NCI-H510A (cell line): ENCODE measurements around the gene HOMEZ.
"Not testable (repeated sequence)": the region's sequence is repeated elsewhere in the genome, so short reads cannot be mapped to it uniquely, and the experiment has no call there.

Experiments
- DNase-seq: peaks from one replicate; lab custom pipeline; 2025; lab: John Stamatoyannopoulos, UW

Gene HOMEZ, protein sequence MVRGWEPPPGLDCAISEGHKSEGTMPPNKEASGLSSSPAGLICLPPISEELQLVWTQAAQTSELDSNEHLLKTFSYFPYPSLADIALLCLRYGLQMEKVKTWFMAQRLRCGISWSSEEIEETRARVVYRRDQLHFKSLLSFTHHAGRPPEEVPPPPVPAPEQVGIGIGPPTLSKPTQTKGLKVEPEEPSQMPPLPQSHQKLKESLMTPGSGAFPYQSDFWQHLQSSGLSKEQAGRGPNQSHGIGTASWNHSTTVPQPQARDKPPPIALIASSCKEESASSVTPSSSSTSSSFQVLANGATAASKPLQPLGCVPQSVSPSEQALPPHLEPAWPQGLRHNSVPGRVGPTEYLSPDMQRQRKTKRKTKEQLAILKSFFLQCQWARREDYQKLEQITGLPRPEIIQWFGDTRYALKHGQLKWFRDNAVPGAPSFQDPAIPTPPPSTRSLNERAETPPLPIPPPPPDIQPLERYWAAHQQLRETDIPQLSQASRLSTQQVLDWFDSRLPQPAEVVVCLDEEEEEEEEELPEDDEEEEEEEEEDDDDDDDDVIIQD

GRCh38 chr14:23286020-23286901 lies at the start of gene HOMEZ:
Gene HOMEZ (minus strand): TSS chr14:23286132. CDS start chr14:23285952, 180 bp downstream.
- DNase-seq: peak; percentile 95

DNA sequence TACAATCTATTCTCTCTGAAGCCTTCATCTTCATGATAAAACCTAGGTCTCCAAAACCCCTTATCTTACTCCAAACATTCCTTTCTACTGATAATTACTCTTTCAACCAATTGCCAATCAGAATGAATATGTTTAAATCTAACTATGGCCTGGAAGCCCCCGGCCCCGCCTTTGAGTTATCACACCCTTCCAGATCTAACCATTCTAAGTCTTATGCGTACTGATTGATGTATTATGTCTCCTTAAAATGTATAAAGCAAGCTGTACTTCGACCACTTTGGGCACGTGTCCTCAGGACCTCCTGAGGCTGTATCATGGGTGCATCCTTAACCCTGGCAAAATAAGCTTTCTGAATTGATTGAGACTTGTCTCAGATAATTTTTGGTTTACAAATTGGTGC lies 49.7 kb upstream of the HOMEZ start:
- no peak for DNase-seq

GRCh38 chr14:23327947-23328744 lies 42.2 kb upstream of the HOMEZ start:
- no peak for DNase-seq

GRCh38 chr14:23326491-23327332 lies 40.8 kb upstream of the HOMEZ start:
- DNase-seq: no peak

DNA sequence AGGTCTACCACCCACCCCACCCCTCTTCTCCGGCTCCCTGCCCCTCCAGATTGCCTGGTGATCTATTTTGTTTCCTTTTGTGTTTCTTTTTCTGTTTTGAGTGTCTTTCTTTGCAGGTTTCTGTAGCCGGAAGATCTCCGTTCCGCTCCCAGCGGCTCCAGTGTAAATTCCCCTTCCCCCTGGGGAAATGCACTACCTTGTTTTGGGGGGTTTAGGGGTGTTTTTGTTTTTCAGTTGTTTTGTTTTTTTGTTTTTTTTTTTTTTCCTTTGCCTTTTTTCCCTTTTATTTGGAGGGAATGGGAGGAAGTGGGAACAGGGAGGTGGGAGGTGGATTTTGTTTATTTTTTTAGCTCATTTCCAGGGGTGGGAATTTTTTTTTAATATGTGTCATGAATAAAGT lies 39.8 kb upstream of the HOMEZ start:
- not testable (repeated sequence) for DNase-seq

DNA sequence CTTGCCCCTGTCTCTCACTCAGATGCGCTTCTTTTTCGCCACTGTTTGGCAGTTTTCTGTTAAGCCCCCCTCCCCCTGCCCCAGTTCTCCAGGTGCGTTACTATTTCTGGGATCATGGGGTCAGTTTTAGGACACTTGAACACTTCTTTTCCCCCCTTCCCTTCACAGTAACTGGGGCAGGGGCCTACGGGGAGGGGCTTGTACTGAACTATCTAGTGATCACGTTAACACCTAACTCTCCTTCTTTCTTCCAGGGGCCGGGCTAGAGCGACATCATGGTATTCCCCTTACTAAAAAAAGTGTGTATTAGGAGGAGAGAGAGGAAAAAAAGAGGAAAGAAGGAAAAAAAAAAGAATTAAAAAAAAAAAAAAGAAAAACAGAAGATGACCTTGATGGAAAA lies 39.1 kb upstream of the HOMEZ start:
- DNase-seq: no peak

- no peak for DNase-seq
These were observed 38.5 kb upstream of the HOMEZ start for GRCh38 chr14:23324455-23324846.

DNA sequence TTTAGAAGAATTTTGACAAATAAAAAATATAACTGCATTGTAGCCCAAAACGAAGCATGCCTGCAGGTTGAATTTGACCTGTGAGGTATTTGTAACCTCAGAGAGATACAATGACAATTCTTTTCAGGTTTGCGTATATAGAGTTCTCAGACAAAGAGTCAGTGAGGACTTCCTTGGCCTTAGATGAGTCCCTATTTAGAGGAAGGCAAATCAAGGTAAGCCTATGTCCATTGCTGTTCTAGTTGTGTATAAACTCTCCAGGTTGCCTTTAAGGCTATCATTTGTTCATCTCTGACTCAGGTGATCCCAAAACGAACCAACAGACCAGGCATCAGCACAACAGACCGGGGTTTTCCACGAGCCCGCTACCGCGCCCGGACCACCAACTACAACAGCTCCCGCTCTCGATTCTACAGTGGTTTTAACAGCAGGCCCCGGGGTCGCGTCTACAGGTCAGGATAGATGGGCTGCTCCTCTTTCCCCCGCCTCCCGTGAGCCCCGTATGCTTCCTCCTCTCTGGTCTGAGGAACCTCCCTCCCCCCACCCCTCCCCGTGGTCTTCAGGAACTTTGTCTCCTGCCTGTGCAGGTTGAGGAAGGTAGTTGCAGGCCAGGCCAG lies 38.0 kb upstream of the HOMEZ start:
- DNase-seq: no peak

DNA sequence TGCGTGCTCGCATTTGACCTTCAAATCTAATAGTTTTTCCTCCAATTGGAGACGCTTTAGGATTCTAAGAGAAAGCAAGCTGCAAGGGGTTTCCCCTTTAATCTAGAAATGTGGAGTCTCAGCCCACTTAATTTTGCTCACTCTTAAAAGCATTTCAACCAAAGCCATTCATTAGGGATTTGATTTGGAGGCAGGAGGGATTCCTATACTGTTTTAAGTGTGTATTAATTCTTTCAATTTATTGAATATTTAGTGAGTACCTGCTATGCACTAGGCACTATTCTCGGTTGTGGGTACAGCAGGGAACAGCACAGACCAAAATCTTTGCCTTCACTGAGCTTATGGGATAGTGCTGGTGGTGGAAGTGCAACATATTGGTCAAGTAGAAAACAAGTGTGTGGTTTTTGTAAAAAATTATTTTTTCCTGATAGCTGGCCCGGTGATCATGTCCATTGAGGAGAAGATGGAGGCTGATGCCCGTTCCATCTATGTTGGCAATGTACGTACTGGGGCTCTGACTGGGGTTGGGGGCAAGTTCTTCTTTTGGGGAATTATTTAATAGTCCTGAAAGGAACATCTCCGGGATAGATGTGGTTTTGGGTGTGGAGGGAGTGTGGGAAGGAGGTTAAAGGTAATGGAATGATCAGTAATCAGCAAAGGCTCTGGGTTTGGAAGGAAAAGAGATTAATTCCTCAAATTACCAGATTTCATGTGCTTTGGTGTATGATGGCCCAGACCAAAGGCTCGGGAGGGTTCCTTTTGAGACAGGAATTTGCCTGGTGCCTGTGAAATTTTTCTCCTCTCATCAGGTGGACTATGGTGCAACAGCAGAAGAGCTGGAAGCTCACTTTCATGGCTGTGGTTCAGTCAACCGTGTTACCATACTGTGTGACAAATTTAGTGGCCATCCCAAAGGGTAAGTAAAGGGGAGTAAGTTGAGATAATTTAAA lies 36.9 kb upstream of the HOMEZ start:
- no peak for DNase-seq

DNA sequence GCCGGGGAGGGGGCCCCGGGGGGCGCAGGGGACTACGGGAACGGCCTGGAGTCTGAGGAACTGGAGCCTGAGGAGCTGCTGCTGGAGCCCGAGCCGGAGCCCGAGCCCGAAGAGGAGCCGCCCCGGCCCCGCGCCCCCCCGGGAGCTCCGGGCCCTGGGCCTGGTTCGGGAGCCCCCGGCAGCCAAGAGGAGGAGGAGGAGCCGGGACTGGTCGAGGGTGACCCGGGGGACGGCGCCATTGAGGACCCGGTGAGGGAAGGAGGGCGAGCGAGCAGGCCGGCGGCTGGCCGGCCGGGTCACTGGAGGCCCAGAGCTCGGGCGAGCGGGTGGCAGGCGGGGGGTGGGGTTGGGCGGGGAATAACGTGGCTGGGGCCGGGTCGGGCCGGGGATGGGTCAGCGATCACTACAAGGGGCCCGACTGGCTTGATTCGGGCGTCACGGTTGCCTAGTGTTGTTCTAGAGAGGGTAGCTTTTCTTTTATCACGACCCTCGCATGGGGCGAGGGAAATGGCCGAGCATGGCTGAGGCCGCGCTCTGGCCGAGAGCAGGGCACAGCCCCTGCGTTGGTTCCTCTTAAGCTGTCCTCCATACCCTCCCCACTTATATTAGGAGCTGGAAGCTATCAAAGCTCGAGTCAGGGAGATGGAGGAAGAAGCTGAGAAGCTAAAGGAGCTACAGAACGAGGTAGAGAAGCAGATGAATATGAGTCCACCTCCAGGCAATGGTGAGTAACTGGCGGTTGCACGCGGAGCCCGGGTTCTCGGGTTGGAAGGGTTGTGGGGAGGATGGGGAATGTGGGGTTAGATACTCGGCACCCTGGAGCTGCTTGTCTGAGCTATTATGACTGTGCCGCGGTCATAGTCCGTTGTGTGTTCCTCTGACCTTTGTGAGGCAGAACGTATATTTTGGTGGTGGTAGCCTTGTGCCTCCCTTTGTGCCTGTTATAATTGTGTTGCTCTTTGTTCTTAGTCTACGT lies 35.9 kb upstream of the HOMEZ start:
- no peak for DNase-seq

GRCh38 chr14:23320584-23321571 lies 34.9 kb upstream of the HOMEZ start, which contains the start of gene PABPN1:
Gene PABPN1 (plus strand): TSS chr14:23321457. CDS start chr14:23321470, 13 bp downstream.
- DNase-seq: peak; percentile 100

DNA sequence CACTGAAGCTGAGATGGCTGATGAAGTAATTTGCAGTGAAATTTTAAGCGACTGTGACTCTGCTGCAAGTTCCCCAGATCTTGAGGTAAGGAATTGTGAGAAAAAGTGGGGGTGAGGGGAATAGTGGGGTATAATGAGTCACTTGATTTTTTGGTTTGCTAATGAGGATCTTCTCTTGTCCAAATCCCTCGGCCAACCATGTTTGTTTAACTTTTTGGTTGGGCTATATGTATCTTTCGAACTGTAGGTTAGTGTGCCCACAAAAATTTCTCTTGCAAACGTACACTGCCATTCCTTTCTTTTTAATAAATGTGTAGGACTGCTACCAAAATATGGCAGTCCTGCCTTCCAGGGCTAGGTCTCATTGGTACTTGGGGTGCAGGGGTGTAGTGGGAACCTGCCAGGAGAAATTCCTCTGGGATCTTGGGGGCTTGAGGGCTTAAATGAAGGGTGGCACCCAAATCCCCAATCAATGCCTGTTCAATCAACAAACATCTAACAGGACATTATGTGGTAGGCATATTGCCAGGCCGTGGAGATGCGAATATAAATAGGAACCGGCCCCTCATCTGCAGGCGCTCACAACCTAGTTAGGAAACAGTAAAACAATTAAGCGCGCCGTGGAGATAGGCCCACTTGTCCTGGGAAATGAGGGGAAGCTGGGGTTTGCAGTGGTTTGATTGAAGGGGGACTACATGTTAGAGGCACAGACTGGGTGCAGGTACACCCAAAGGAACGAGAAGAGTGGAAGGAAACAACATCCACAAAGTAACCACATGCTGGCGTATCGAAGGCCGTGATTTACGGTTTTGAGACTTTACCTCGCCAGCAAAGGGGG lies 34.0 kb upstream of the HOMEZ start:
- no peak for DNase-seq

- DNase-seq: no peak
These were observed 30.4 kb upstream of the HOMEZ start for GRCh38 chr14:23316300-23316699.

GRCh38 chr14:23310546-23310945 lies 24.6 kb upstream of the HOMEZ start:
- no peak for DNase-seq

GRCh38 chr14:23308721-23309445 lies 23.0 kb upstream of the HOMEZ start:
- no peak for DNase-seq
